Ishikawa (cell line): ENCODE results near the gene HEATR3.

ENCODE experiments used
- CREB1 ChIP-seq: IDR thresholded peaks from 2 replicates; pipeline ENCODE4 v1.6.1; 2012; ENCODE audit warnings: low read depth
- EP300 ChIP-seq: IDR thresholded peaks from 2 replicates; pipeline ENCODE4 v1.6.1; 2012; ENCODE audit warnings: borderline replicate concordance
- FOXM1 ChIP-seq: IDR thresholded peaks from 2 replicates; pipeline ENCODE4 v1.6.1; 2012; ENCODE audit warnings: low read depth, borderline replicate concordance
- MAX ChIP-seq: IDR thresholded peaks from 2 replicates; pipeline ENCODE4 v1.6.1; 2012
- TAF1 ChIP-seq: IDR thresholded peaks from 2 replicates; pipeline ENCODE4 v1.6.1; 2012; ENCODE audit warnings: low read depth, mild to moderate bottlenecking
- TCF12 ChIP-seq: IDR thresholded peaks from 2 replicates; pipeline ENCODE4 v1.6.1; 2012; ENCODE audit warnings: low read depth
- YY1 ChIP-seq: IDR thresholded peaks from 2 replicates; pipeline ENCODE4 v1.6.1; 2012; ENCODE audit warnings: low read depth
- TF ChIP-seq, protein P1 (sequence below): IDR thresholded peaks from 2 replicates; pipeline ENCODE4 v1.6.1; 2012; ENCODE audit warnings: low read depth, mild to moderate bottlenecking

DNA sequence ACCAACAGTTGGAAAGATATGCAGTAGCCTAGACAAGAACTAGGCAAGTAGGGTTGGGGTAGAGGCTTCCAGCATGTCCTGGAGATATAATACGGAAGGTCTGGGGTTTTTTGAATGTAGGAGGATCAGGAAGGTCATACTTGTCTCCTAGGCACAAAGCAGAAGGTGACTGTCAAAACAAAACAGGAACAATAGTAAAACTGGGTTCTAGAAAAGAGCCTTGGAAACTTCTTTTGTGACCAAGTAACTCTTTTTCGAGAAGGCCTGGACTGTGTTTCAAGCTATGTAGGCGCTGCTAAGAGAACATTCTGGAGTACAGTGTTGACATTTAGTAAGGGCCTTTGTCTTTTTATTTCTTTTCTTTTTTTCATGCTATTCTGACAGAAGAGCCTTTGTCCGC lies 60.4 kb downstream of the HEATR3 start:
- TF ChIP-seq TAF1 = no peak
- no peak for TF ChIP-seq CREB1
- TF ChIP-seq, protein P1, sequence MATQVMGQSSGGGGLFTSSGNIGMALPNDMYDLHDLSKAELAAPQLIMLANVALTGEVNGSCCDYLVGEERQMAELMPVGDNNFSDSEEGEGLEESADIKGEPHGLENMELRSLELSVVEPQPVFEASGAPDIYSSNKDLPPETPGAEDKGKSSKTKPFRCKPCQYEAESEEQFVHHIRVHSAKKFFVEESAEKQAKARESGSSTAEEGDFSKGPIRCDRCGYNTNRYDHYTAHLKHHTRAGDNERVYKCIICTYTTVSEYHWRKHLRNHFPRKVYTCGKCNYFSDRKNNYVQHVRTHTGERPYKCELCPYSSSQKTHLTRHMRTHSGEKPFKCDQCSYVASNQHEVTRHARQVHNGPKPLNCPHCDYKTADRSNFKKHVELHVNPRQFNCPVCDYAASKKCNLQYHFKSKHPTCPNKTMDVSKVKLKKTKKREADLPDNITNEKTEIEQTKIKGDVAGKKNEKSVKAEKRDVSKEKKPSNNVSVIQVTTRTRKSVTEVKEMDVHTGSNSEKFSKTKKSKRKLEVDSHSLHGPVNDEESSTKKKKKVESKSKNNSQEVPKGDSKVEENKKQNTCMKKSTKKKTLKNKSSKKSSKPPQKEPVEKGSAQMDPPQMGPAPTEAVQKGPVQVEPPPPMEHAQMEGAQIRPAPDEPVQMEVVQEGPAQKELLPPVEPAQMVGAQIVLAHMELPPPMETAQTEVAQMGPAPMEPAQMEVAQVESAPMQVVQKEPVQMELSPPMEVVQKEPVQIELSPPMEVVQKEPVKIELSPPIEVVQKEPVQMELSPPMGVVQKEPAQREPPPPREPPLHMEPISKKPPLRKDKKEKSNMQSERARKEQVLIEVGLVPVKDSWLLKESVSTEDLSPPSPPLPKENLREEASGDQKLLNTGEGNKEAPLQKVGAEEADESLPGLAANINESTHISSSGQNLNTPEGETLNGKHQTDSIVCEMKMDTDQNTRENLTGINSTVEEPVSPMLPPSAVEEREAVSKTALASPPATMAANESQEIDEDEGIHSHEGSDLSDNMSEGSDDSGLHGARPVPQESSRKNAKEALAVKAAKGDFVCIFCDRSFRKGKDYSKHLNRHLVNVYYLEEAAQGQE = no peak
- TF ChIP-seq YY1 = no peak
- no peak for TF ChIP-seq EP300
- no peak for TF ChIP-seq TCF12
- no peak for TF ChIP-seq FOXM1
- TF ChIP-seq MAX = no peak
